ENCODE measurements around the gene AGTPBP1. TPM values are rescaled to one million over a fixed set of nuclear protein-coding genes. Genes with fewer than 3 reads are reported as not detected.

The AGTPBP1 gene
- total and polyA plus RNA-seq, 9 of the 15 experiments (the other 6 are each of a cell fraction or from before 2014, with no cell fraction given), result 1.4 to 7.9 (median 4.6) TPM

- Histone ChIP-seq H3K4me3 (no peak overlapping the region), H3K36me3 (ENCODE audit: control insufficient read depth, insufficient read depth, low read length) (no peaks in the 10 kb centered on the region), H3K9me1 (ENCODE audit: control insufficient read depth, insufficient read depth, low read length) (no peaks in the 10 kb centered on the region), H2AFZ (ENCODE audit: low read depth, low read length) (no peak overlapping the region), H3K9me3 (replicated peaks; ENCODE audit: control insufficient read depth, insufficient read depth, low read depth, low read length) (no peaks in the 10 kb centered on the region), H3K4me1 (replicated peaks in 1 of 2; ENCODE audit: control insufficient read depth in 2 of 2, insufficient read depth in 2 of 2, low read length in 2 of 2) (no peaks in the 10 kb centered on the region), H4K20me1 (replicated peaks; ENCODE audit: control insufficient read depth, insufficient read depth, low read length) (no peaks in the 10 kb centered on the region; the same call in 1 of the 2 replicates), H3K79me2 (ENCODE audit: control insufficient read depth, insufficient read depth, low read length) (no peaks in the 10 kb centered on the region), H3K27me3 (ENCODE audit: control insufficient read depth in 2 of 2, insufficient read depth in 2 of 2, low read length in 2 of 2) (no peaks in the 10 kb centered on the region; a peak in 1 of 5 replicates), H3K27ac (ENCODE audit: extremely low read depth, low read depth, low read length) (no peak overlapping the region), H3K9ac (ENCODE audit: insufficient read depth in 1 of 2, low read depth in 2 of 2, low read length in 2 of 2) (no peak overlapping the region), H3K4me2 (ENCODE audit: insufficient read depth, low read length) (no peak overlapping the region)
- FAIRE-seq, result no peak
- ChIA-PET CTCF (ENCODE audit: low intra/inter-chr PET ratio) (no interaction called here), POLR2A (interaction anchor here (0.7 kb wide), 1 partner anchor 12 kb away, joined by 4 read pairs; no protein-coding TSS in a partner anchor)
- intact Hi-C loops (cut with micrococcal nuclease) (no loop called here), in situ Hi-C loops (cut with MboI) (no loop called here)
- no peak for TF ChIP-seq SUPT5H (IDR thresholded peaks at IDR 0.05)
- 0 out of 4 replicates have a peak, but pooled peaks of 1 of the 2 experiments have one; percentile 24 for TF ChIP-seq NRF1 (conservative IDR thresholded peaks at IDR 0.05 in 1 of 2, IDR thresholded peaks at IDR 0.05 in 1 of 2)
- BruUV-seq (replicated peaks), result no TSS peak
- no peak for DNase-seq (ENCODE audit: extremely low read depth in 1 of 4, low spot score in 3 of 4)
- no peak for ATAC-seq
- 1% methylated on average over 8 of the region's 8 CpGs for WGBS (ENCODE audit: insufficient coverage, low coverage, missing lambda C conversion rate)
Observed at GRCh38 chr9:85534340-85534739, 207.4 kb downstream of the AGTPBP1 start.

- H3K4me3 ChIP-seq, result no peak overlapping the region
- no peaks in the 10 kb centered on the region for H3K9me1 ChIP-seq (ENCODE audit: control insufficient read depth, insufficient read depth, low read length)
- ChIA-PET CTCF (ENCODE audit: low intra/inter-chr PET ratio) (no interaction called here), POLR2A (no interaction called here)
- in situ Hi-C loops (cut with MboI), result no loop called here
- no peaks in the 10 kb centered on the region for H3K36me3 ChIP-seq (ENCODE audit: control insufficient read depth, insufficient read depth, low read length)
- no TSS peak for BruUV-seq (replicated peaks)
- no peak overlapping the region for H3K4me2 ChIP-seq (ENCODE audit: insufficient read depth, low read length)
- no peaks in the 10 kb centered on the region for H3K4me1 ChIP-seq (replicated peaks in 1 of 2; ENCODE audit: control insufficient read depth in 2 of 2, insufficient read depth in 2 of 2, low read length in 2 of 2)
- H3K9ac ChIP-seq (ENCODE audit: insufficient read depth in 1 of 2, low read depth in 2 of 2, low read length in 2 of 2), result no peak overlapping the region
- WGBS (ENCODE audit: insufficient coverage, low coverage, missing lambda C conversion rate), result 0% methylated on average over 4 of the region's 4 CpGs
- H3K79me2 ChIP-seq (ENCODE audit: control insufficient read depth, insufficient read depth, low read length), result no peaks in the 10 kb centered on the region
- no peaks in the 10 kb centered on the region; the same call in 1 of the 2 replicates for H4K20me1 ChIP-seq (replicated peaks; ENCODE audit: control insufficient read depth, insufficient read depth, low read length)
- no peak overlapping the region for H3K27ac ChIP-seq (ENCODE audit: extremely low read depth, low read depth, low read length)
- DNase-seq (ENCODE audit: extremely low read depth in 1 of 4, low spot score in 3 of 4), result no peak
- no peak for ATAC-seq
- H3K9me3 ChIP-seq (replicated peaks; ENCODE audit: control insufficient read depth, insufficient read depth, low read depth, low read length), result no peaks in the 10 kb centered on the region
- no peak for FAIRE-seq
- H3K27me3 ChIP-seq (ENCODE audit: control insufficient read depth in 2 of 2, insufficient read depth in 2 of 2, low read length in 2 of 2), result no peaks in the 10 kb centered on the region; a peak in 1 of 5 replicates
- no peak overlapping the region for H2AFZ ChIP-seq (ENCODE audit: low read depth, low read length)
- intact Hi-C loops (cut with micrococcal nuclease), result no loop called here
- TF ChIP-seq JUN (IDR thresholded peaks at IDR 0.05; ENCODE audit: borderline replicate concordance, low read depth, low read length) (no peak), JUN (CRISPR knock-in tag; IDR thresholded peaks at IDR 0.05; ENCODE audit: borderline replicate concordance) (no peak), EP400 (IDR thresholded peaks at IDR 0.05) (no peak), NCOA2 (IDR thresholded peaks at IDR 0.05; ENCODE audit: partially characterized antibody in 2 of 2) (no peak), PHF21A (IDR thresholded peaks at IDR 0.05; ENCODE audit: borderline replicate concordance, low read depth) (no peak), KDM2B (CRISPR knock-in tag; IDR thresholded peaks at IDR 0.05) (no peak), PYGO2 (tag; IDR thresholded peaks at IDR 0.05) (no peak), ZNF57 (CRISPR knock-in tag; IDR thresholded peaks at IDR 0.05) (no peak), ZNF695 (CRISPR knock-in tag; IDR thresholded peaks at IDR 0.05) (no peak), CBX8 (IDR thresholded peaks at IDR 0.05; ENCODE audit: borderline replicate concordance, extremely low read depth, low read depth, low read length, poor library complexity, severe bottlenecking) (no peak), MYC (IDR thresholded peaks at IDR 0.05; ENCODE audit: low read depth, low read length) (no peak), MYC (CRISPR knock-in tag; IDR thresholded peaks at IDR 0.05; ENCODE audit: borderline replicate concordance, low read depth) (no peak), PML (IDR thresholded peaks at IDR 0.05; ENCODE audit: low read length) (no peak), PATZ1 (CRISPR knock-in tag; IDR thresholded peaks at IDR 0.05; ENCODE audit: borderline replicate concordance) (no peak)
Observed at GRCh38 chr9:85533538-85533937, 208.2 kb downstream of the AGTPBP1 start.

Data from K562 (cell line).